ENCODE results near the gene MCF2.

The MCF2 gene

DNA sequence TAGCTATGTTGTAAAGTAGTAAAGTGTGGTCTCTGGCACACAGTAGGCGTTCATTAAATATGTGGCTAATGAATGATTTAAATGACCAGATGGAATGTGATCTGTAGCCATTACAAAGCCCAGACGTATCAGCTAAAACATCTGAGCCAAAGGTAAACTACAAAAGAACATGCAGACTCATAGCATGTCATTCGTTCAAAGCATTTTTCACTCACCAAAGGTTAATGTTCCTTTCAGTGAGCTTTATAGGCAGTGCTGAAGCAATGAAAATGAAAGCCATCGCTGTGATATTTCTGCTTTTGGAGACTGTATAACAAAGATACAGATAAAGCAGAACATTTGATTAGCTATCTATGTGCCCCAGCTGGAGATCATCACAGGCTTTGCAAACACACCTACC, 126.9 kb downstream of the MCF2 start:
- no peak for DNase-seq

DNA sequence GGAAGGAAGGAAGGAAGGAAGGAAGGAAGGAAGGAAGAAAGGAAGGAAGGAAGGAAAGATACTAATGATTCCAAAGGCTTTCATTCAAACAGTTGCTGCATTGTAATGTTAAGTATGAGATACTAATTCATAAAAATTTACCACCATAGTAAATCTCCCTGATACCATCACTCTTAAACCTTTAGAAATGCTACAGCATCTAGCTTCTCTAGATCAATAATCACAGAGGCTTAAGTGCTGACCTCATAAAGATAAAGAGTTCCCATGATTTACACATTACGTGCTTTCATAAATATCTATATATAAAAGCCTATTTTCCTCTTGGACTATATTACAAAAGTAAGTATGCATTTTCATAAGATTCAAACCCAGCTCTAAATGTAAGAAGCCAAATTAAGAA, 141.0 kb downstream of the MCF2 start:
- DNase-seq = no peak

DNA sequence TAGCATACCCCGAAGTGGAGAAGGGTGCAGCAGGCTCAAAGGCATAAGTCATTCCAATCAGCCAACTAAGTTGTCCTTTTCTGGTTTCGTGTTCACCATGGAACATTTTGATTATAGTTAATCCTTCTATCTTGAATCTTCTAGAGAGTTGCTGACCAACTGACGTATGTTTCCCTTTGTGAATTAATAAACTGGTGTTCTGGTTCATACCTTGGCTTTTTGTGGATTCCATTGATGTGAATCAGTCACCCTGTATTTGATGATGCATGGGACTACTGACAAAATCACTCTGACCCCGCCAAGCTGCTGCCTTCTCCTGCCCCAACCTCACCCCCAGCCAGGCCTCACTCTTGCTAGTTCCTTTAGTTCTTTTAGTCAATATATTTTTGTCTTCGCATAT, 144.7 kb downstream of the MCF2 start:
- DNase-seq = no peak

DNA sequence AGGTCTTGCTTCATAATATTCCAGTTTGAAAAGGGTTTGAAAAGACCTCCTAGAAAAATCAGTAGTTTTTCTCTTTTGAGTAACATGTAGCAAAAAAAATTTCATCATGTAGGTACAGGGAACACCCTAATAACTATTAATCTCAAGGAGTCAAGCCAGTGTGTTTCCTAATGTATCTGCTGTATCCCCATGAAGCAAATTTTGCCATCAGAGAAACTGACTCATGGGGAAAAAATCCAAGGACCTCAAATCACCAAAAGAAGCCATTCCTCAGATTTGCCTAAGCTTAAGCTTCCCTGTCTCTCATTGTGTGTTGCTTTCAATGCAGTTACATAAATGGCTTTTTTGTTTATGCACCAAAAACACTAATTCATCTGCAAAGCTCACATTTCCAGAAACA, 147.7 kb downstream of the MCF2 start:
- no peak for DNase-seq

DNA sequence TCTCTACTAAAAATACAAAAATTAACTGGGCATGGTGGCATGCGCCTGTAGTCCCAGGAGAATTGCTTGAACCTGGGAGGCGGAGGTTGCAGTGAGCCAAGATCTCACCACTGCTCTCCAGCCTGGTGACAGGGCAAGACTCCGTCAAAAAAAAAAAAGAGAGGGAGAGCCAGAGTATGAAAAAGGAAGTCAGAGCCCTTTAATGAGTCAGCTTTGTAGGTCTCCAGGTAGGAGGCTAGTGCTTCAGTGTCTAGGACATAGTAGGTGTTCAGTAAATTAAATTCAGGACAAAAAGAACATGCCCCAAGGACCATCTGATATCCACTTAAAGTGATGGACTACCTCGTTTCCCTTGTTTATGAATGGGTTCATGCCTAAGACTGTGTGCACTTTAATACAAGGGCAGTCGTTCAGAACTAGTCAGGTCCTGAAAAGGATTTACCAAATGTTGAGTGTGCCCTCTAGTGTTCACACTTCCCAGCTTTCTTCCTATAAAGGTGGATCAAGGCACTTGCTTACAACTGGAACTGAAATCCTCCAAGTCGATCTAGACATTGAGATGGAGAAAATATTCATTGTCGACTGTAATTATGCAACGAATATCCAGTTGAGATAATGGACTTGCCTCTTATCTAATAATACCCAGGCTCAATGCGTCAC, 148.5 kb downstream of the MCF2 start:
- peak; percentile 4 for DNase-seq

DNA sequence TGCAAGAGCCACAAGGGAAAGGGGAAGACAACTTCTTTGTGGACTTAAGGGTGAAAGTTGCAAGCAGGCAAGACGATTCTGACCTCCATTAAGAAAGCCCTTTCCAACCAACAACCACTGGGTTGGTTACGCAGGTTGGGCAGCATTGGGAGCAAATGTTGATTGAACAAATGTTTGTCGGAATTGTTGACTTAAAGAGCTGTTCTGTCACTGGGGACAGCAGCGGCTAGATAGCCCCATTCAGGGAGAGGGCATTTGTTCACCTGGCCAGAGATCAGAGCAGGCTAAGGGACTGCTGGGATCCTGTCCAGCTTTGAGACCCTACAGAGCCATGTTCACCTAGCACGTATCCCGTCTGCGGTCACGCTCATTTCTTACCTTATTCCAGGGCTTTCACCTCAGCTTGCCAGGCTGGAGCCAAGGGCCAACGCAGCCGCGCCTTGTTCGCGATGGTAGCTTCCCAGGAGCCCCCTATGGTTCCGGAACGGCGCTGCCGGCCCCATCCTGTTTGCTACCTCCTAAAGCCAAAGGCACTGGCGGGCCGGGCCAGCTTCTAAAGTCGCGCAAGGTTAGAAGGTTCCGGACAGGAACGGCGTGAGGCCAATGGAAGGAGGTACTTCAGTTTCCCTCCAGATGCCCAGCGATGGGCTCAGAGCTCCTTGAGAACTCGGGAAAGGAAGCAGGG, 152.8 kb downstream of the MCF2 start:
- DNase-seq = no peak

DNA sequence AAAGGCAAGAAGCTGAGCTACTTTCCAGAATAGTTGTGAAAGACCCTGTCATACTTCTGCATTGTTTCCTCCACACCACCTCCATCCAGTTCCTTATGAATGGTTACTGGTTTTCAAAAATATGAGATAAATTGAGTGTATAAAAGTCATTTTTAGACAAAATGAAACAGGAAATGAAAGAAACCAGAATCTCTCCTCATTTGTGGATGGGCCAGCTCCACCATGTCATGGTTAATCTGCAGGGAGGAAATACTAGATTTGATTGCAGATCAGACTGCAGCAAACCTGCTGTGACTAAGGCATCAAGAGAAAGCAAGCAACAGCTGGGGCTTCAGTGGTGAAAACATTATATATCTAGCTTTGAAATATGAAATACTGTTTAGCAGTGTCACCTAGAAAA, 153.6 kb downstream of the MCF2 start:
- DNase-seq = no peak

DNA sequence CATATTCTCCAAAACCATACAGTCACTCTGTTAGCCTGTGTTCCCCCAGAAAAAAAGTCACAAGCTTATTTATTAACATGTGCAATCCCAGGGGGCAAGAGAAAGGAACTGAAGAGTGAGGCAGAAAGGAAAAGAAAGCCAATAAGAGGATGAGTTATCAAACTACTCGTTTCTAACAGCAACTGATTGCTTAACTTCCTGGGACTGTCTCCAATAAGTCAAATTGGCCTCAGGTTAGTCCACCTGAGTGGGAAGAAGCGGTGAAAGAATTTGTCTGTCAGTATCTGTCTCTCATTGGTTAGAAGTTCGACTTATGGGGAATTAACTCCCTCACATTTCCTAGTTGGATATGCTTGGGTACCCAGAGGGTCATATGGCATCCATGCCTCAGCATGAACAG, 163.4 kb downstream of the MCF2 start:
- no peak for DNase-seq

DNA sequence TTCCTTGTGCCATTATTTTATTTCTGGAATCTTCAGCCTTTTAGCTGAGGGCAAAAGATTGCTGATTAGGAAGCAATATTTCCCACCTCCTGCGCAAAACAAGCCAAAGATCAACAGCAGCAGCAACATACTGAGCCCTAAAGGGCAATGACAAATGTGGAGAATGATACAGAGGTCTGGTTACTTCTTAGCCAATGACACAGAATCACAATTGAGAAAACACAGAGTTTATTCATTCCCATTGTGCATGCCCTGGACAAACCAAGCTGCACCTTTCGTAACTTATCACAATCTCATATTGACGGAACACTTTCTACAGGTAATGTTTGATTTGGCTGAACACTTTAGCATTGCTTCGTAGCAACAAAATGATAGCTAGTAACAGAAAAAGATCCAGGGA, 164.0 kb downstream of the MCF2 start:
- DNase-seq = no peak

DNA sequence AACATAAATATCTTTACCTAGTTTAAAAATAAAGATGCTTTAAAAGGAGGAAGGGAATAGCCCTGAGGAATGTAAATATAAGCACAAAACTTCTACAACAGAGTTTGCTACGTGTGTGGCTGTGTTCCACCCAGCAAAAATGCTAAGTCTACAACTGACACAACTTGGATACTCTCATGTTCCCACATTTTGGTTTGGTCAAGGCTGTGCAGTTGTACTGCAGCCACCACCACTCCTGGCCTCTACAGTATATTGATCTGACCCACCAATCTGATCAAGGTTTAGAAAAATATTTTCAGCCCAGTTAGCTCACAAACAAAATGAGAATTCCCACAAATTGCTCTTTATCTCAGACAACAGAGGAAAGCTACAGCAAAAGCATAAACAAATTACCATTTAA, 165.3 kb downstream of the MCF2 start:
- no peak for DNase-seq

DNA sequence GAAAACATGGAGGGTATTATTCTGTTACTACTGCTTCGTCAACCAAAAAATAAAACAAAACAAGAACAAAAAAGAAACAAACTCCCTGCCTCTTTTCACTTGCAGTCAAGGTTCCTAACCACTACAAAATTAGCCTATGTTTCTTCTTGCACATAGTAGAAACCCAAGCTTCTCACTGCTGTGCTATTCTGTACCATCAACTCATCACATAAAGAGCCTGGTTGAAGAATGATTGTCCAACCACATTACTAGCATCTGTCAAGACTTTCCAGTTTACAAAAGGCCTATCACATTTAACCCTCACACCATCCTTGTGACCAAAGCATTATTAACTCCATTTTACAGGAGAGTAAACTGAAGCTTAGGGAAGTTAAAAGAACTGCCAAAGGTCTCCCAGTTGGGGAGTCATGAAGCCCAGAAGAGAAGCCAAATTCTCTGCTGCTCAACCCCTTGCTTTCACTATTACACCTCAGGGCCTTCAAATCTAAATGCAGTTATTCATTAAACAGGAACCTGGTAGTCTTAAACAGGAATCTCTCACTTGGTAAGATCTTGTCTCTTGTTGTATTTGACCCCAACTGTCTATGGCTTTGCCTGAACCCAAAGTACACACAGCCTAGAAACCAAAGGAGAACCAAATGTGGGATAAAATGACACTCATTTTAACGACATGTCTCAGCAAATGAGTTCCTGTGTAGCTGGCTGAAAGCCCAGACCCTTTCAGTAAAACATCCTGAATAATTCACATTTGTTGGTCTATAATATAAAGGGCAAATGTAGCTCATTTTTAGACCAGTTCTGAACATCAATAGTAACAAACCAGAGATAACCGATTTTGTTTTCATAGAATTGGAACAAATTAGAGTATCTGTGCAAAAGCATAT, 168.8 kb downstream of the MCF2 start:
- no peak for DNase-seq

DNA sequence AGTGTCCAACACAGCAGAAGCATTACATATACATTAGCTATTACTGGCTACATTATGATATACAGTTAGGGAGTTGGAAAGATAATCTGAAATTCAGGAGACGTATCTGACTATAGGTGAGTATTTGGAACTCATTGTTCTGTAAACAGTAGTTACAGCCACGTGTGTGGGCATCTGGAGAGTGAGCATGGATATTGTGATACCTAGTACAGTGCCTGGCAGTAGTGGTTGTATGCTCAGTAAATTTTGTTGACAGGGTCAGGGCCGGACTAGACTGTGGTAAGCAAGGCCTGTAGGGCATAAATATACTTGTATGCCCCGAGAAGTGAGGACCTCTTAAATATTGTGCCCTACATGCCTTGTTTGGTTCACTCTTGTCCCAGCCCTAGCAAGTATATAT, 174.5 kb downstream of the MCF2 start:
- DNase-seq = no peak

DNA sequence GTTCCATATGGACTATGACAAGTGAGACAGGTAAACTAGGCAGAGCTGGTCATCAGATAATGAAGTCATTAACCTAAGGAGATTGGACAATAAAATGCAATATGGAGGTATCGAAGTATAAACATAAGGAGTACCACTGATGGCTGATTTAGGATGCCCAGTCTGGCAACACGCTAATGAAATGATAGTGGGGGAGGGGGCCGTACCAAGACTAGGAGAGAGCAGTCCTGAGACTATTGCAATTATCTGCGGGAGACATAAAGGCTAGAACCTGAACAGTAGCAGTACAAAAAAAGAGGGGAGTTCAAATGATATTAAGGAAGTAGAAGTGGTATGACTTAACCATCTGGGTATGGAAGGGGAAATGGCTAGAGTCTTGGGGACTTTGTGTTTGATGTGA, 175.1 kb downstream of the MCF2 start:
- DNase-seq = no peak

All from NCI-H446 treated with DMSO at 0.1 percent for 48 hours (cell line).